ENCODE data around the gene SULT2B1. TPM values are rescaled to one million over a fixed set of nuclear protein-coding genes. Genes with fewer than 3 reads are reported as not detected.
"Not testable (repeated sequence)": the region's sequence is repeated elsewhere in the genome, so short reads cannot be mapped to it uniquely, and the experiment has no call there.

SULT2B1 gene
- total RNA-seq, 2 experiments from 2014 or later: not detected

DNA sequence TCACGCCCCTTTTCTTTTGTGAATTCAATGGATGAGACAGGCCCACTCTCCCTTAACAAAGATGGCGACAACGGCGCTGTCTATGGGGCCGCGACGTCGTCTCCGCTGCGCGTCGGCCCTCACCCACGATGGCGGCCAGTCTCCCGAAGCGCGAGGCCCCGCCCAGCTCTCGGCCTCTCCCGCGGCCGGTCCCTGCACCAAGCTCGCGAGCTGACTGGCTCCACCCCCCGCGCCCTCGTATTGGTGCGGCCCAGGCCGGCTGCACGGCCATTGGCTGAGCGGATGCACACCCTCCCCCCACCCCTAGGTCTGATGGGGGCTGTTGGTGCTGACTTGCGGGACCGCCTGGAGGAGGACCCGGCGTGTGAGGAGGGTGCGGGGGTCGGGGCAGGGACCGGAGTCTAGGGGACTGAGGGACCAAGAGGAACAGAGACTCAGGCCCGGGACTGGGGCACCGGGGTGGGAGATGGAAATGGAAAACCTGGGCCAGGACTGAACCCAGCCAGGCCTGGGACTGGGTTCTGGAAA, 72.2 kb downstream of the SULT2B1 start:
- no peaks in the 10 kb centered on the region for H3K9me3 Mint-ChIP-seq
- CTCF ChIA-PET: interaction anchor here (0.6 to 1.9 kb wide), 4 partner anchors 10 to 369 kb away, joined by 3 to 11 read pairs (median 6); partner anchors contain the start of genes DBP, GYS1 and RUVBL2
- H3K27me3 Mint-ChIP-seq: no peaks in the 10 kb centered on the region
- peak; percentile 98 for DNase-seq
- POLR2A ChIA-PET: interaction anchor here (1.1 to 1.9 kb wide), 4 partner anchors 9 to 21 kb away, joined by 4 to 15 read pairs (median 6); partner anchors contain the start of genes CA11 and FAM83E
- peaks cover 53% of the 10 kb centered on the region for H3K4me1 Mint-ChIP-seq
- peak overlapping the region; percentile 86 for H3K27ac Mint-ChIP-seq
- H3K36me3 Mint-ChIP-seq (ENCODE audit: low read depth): peaks cover 27% of the 10 kb centered on the region
- H3K4me3 Mint-ChIP-seq: peak overlapping the region; percentile 71

DNA sequence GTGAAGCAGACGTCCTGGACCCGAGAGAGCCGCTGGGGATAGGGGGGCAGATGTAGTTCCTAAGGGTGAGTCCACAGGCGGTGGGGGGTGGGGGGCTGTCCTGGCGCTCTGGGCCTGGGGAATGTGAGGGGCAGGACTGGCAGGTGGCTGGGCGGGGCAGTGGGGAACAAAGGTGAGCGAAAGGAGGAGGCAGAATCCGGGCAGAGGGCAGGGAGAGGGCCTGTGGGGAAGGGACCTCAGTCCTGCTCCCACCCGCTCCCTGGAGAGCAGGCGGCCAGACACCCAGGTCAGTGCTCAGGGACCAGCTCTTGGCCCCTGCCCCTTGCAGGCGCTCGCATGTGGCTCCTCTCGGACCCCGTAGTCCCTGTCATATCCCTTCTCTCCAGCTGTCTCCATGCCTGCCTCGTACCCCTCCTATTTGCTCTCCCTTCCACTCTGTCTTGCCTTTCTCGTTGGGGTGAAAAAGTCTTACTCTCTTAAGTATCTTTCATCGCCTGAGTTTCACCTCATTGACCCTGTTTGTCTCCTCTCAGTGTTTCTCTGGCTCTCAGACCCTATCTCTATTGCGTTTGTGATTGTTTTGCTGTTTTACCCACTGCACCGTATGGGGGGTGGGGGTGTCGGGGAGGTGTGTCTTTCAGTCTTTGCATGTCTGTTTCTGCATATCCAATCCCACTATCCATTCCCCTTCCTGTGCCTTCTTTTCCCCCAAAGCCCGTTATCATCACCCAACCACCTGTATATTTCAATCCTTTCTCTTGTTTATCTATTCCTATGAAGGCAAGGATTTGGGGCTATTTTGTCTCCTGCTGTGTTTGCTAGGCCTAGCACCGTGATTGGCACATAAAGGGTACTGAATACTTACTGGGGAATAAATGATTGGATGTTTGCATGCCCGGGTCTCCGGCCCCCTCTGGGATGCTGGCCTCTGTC, 73.1 kb downstream of the SULT2B1 start:
- ChIA-PET POLR2A (interaction anchor here (0.6 to 1.8 kb wide), 2 partner anchors 9 to 10 kb away, joined by 3 to 7 read pairs; partner anchors contain the start of gene FAM83E), CTCF (no interaction called here)

DNA sequence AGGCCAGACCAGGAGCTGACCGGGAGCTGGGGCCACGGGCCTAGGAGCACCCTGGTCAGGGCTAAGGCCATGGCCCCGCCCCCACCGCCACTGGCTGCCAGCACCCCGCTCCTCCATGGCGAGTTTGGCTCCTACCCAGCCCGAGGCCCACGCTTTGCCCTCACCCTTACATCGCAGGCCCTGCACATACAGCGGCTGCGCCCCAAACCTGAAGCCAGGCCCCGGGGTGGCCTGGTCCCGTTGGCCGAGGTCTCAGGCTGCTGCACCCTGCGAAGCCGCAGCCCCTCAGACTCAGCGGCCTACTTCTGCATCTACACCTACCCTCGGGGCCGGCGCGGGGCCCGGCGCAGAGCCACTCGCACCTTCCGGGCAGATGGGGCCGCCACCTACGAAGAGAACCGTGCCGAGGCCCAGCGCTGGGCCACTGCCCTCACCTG, 73.9 kb downstream of the SULT2B1 start:
- H3K9me3 Mint-ChIP-seq: no peaks in the 10 kb centered on the region
- H3K4me3 Mint-ChIP-seq: no peak overlapping the region
- H3K27ac Mint-ChIP-seq: no peak overlapping the region
- peaks cover 53% of the 10 kb centered on the region for H3K4me1 Mint-ChIP-seq
- no peak for DNase-seq
- ChIA-PET CTCF (no interaction called here), POLR2A (no interaction called here)
- H3K36me3 Mint-ChIP-seq (ENCODE audit: low read depth): peaks cover 26% of the 10 kb centered on the region
- no peaks in the 10 kb centered on the region for H3K27me3 Mint-ChIP-seq

More for the DNA sequence above, 73.1 kb downstream of the SULT2B1 start:
- H3K27ac Mint-ChIP-seq: peak overlapping the region; percentile 55
- no peaks in the 10 kb centered on the region for H3K9me3 Mint-ChIP-seq
- H3K36me3 Mint-ChIP-seq (ENCODE audit: low read depth): peaks cover 25% of the 10 kb centered on the region
- peaks cover 48% of the 10 kb centered on the region for H3K4me1 Mint-ChIP-seq
- no peak for DNase-seq
- H3K4me3 Mint-ChIP-seq: peak overlapping the region; percentile 71
- H3K27me3 Mint-ChIP-seq: no peaks in the 10 kb centered on the region

DNA sequence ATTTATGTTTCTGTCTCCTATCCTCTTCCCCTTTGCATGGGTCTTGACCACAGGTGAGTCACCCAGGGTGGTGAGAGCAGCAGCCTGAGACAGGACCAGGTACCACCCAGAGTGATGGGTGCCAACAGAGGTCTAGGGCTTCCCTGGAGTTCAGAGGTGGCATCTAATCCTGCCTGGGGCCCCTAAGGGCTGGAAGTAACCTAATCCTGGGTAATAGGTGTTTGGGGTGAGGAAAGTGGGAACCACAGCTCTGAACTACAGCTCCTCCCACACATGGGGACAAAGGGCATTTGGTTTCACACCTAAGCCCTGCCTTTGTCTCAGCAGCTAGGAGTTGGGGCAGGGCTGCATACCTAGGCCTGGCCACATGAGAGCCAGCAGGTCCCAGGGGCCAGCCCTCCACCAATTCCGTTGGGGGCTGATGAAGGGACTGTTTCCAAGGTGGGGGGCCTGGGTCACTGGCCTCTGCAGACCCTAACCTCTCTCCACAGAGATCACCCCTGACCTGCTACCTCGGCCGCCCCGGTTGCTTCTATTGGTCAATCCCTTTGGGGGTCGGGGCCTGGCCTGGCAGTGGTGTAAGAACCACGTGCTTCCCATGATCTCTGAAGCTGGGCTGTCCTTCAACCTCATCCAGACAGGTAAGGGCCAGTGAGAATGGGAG, 75.4 kb downstream of the SULT2B1 start:
- peak; percentile 50 for DNase-seq
- CTCF ChIA-PET: no interaction called here
- POLR2A ChIA-PET: interaction anchor here (0.6 to 2.0 kb wide), 5 partner anchors 8 to 12 kb away, joined by 3 to 6 read pairs (median 5); partner anchors contain the start of genes DBP, RPL18 and SPHK2
- H3K9me3 Mint-ChIP-seq: no peaks in the 10 kb centered on the region
- H3K27ac Mint-ChIP-seq: peak overlapping the region; percentile 52
- peaks cover 18% of the 10 kb centered on the region for H3K36me3 Mint-ChIP-seq (ENCODE audit: low read depth)
- no peak overlapping the region for H3K4me3 Mint-ChIP-seq
- no peaks in the 10 kb centered on the region for H3K27me3 Mint-ChIP-seq
- H3K4me1 Mint-ChIP-seq: peaks cover 48% of the 10 kb centered on the region

DNA sequence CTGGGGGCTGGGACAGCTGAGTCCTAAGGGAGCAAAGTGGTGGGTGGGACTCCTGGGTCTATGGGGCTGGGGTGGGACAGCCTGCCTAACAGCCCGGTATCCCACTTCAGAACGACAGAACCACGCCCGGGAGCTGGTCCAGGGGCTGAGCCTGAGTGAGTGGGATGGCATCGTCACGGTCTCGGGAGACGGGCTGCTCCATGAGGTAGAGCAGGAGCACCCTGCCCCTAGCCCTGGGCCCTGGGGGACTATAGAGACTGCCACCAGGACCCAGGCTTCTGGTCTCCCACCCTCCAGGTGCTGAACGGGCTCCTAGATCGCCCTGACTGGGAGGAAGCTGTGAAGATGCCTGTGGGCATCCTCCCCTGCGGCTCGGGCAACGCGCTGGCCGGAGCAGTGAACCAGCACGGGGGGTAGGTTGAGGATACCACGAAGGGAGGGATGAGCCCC, 75.9 kb downstream of the SULT2B1 start:
- Mint-ChIP-seq H3K4me3 (no peak overlapping the region), H3K36me3 (ENCODE audit: low read depth) (peaks cover 16% of the 10 kb centered on the region), H3K9me3 (no peaks in the 10 kb centered on the region), H3K4me1 (peaks cover 49% of the 10 kb centered on the region), H3K27me3 (no peaks in the 10 kb centered on the region), H3K27ac (no peak overlapping the region)
- no peak for DNase-seq
- POLR2A ChIA-PET: interaction anchor here (1.1 to 2.0 kb wide), 4 partner anchors 9 to 12 kb away, joined by 3 to 6 read pairs (median 6); partner anchors contain the start of genes DBP, RPL18 and SPHK2
- CTCF ChIA-PET: no interaction called here

DNA sequence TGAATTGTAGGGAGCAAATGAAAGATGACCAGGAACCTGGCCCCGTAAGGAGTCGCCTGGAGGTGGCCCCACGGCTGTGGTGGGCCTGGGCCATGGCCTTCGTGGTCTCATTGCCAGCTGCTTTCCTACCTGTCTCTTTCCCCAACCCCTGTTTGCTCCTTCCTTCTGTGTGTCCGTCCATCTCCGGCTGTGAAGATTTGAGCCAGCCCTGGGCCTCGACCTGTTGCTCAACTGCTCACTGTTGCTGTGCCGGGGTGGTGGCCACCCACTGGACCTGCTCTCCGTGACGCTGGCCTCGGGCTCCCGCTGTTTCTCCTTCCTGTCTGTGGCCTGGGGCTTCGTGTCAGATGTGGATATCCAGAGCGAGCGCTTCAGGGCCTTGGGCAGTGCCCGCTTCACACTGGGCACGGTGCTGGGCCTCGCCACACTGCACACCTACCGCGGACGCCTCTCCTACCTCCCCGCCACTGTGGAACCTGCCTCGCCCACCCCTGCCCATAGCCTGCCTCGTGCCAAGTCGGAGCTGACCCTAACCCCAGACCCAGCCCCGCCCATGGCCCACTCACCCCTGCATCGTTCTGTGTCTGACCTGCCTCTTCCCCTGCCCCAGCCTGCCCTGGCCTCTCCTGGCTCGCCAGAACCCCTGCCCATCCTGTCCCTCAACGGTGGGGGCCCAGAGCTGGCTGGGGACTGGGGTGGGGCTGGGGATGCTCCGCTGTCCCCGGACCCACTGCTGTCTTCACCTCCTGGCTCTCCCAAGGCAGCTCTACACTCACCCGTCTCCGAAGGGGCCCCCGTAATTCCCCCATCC, 76.7 kb downstream of the SULT2B1 start:
- Mint-ChIP-seq H3K9me3 (no peaks in the 10 kb centered on the region), H3K27me3 (no peaks in the 10 kb centered on the region), H3K4me3 (no peak overlapping the region), H3K4me1 (peaks cover 47% of the 10 kb centered on the region), H3K36me3 (ENCODE audit: low read depth) (peaks cover 10% of the 10 kb centered on the region), H3K27ac (no peak overlapping the region)
- no peak for DNase-seq
- ChIA-PET POLR2A (interaction anchor here (1.1 to 2.0 kb wide), 4 partner anchors 8 to 13 kb away, joined by 3 to 6 read pairs (median 6); partner anchors contain the start of genes DBP, RPL18 and SPHK2), CTCF (no interaction called here)

DNA sequence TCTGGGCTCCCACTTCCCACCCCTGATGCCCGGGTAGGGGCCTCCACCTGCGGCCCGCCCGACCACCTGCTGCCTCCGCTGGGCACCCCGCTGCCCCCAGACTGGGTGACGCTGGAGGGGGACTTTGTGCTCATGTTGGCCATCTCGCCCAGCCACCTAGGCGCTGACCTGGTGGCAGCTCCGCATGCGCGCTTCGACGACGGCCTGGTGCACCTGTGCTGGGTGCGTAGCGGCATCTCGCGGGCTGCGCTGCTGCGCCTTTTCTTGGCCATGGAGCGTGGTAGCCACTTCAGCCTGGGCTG, 77.3 kb downstream of the SULT2B1 start:
- CTCF ChIA-PET: no interaction called here
- Mint-ChIP-seq H3K4me1 (peaks cover 47% of the 10 kb centered on the region), H3K27ac (no peak overlapping the region), H3K4me3 (no peak overlapping the region), H3K36me3 (ENCODE audit: low read depth) (peaks cover 7% of the 10 kb centered on the region), H3K9me3 (no peaks in the 10 kb centered on the region), H3K27me3 (no peaks in the 10 kb centered on the region)
- no peak for DNase-seq
- POLR2A ChIA-PET: no interaction called here

DNA sequence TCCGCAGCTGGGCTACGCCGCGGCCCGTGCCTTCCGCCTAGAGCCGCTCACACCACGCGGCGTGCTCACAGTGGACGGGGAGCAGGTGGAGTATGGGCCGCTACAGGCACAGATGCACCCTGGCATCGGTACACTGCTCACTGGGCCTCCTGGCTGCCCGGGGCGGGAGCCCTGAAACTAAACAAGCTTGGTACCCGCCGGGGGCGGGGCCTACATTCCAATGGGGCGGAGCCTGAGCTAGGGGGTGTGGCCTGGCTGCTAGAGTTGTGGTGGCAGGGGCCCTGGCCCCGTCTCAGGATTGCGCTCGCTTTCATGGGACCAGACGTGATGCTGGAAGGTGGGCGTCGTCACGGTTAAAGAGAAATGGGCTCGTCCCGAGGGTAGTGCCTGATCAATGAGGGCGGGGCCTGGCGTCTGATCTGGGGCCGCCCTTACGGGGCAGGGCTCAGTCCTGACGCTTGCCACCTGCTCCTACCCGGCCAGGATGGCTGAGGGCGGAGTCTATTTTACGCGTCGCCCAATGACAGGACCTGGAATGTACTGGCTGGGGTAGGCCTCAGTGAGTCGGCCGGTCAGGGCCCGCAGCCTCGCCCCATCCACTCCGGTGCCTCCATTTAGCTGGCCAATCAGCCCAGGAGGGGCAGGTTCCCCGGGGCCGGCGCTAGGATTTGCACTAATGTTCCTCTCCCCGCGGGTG, 77.8 kb downstream of the SULT2B1 start:
- no peaks in the 10 kb centered on the region for H3K9me3 Mint-ChIP-seq
- no peak overlapping the region for H3K4me3 Mint-ChIP-seq
- no peaks in the 10 kb centered on the region for H3K27me3 Mint-ChIP-seq
- no peak overlapping the region for H3K27ac Mint-ChIP-seq
- ChIA-PET CTCF (no interaction called here), POLR2A (interaction anchor here (0.7 kb wide), 2 partner anchors 9 to 16 kb away, joined by 3 read pairs; no protein-coding TSS in a partner anchor)
- peaks cover 7% of the 10 kb centered on the region for H3K36me3 Mint-ChIP-seq (ENCODE audit: low read depth)
- H3K4me1 Mint-ChIP-seq: peaks cover 48% of the 10 kb centered on the region
- DNase-seq: no peak

DNA sequence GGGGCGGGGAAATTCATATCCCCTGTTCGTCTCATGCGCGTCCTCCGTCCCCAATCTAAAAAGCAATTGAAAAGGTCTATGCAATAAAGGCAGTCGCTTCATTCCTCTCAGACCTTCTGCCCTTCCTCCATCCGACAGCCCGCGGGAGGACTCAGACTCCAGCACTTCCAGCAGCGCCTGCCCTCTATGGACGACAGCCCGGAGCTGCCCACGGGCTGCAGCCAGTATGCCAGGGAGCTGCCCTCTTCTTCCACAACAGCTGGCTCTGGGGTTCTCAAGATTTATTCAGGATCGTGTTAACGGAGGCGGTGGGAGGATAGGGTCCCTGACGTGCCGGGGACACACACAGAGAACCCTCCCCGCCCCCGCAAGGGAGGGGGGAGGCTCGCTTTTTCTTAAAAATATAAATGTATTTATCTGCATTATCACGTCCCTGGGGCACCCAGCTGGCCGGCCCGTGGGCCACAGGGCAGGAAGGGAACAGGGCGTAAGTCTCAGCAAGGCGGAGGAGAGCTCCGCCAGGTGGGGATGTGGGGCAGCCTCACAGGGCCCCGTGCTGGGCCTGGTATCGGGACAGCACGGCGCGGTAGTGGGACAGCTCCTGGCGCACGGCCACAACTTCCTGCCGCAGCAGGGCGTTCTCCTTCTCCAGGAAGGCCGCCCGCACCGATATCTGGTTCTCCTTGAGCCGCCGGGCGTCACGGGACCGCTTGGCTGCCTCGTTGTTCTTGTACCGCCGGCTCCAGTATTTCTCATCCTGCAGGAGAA, 78.5 kb downstream of the SULT2B1 start:
- H3K27me3 Mint-ChIP-seq: no peaks in the 10 kb centered on the region
- ChIA-PET CTCF (no interaction called here), POLR2A (interaction anchor here (0.7 to 4.7 kb wide), 3 partner anchors 10 to 15 kb away, joined by 3 to 47 read pairs (median 3); partner anchors contain the start of genes RPL18 and SPHK2)
- no peaks in the 10 kb centered on the region for H3K9me3 Mint-ChIP-seq
- no peak for DNase-seq
- H3K36me3 Mint-ChIP-seq (ENCODE audit: low read depth): peaks cover 7% of the 10 kb centered on the region
- no peak overlapping the region for H3K4me3 Mint-ChIP-seq
- H3K4me1 Mint-ChIP-seq: peaks cover 47% of the 10 kb centered on the region
- no peak overlapping the region for H3K27ac Mint-ChIP-seq

DNA sequence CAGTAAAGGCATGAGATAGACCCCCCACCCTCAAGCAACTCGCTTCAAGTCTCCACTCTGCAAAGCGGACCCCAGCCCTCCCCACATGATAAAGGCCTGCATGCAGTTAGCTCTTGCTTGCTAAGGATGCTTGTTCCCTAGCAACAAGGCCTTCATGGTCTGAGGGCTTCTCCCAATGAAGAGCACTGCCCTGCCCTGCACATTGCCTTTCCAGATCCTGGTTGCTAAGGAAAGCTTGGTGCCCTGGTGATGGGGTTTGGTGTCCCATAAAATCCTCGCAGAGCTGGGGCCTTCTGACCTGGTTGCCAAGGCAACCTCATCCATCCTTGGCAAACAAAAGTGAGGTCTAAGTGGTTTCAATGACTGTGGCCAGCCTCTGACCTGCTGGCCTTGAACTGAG, 79.3 kb downstream of the SULT2B1 start:
- DNase-seq: no peak
- Mint-ChIP-seq H3K27me3 (no peaks in the 10 kb centered on the region), H3K4me1 (peaks cover 50% of the 10 kb centered on the region), H3K4me3 (no peak overlapping the region), H3K36me3 (ENCODE audit: low read depth) (peaks cover 7% of the 10 kb centered on the region), H3K9me3 (no peaks in the 10 kb centered on the region), H3K27ac (peak overlapping the region; percentile 29)
- ChIA-PET POLR2A (interaction anchor here (4.7 kb wide), 1 partner anchor 13 kb away, joined by 47 read pairs; the partner anchor contains the start of genes RPL18 and SPHK2), CTCF (no interaction called here)

DNA sequence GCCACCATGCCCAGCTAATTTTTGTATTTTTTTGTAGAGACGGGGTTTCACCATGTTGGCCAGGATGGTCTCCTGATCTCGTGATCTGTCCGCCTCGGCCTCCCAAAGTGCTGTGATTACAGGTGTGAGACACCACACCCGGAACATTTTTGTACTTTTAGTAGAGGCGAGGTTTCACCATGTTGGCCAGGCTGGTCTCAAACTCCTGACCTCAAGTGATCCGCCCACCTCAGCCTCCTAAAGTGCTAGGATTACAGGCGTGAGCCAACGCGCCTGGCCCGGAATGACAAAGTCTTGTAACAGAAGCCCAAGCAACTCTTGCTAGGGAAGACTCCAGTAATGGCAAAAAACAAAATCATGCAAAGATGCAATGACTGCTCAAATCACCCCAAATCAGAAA, 80.3 kb downstream of the SULT2B1 start:
- H3K9me3 Mint-ChIP-seq, H3K27ac Mint-ChIP-seq: not testable (repeated sequence)
- POLR2A ChIA-PET: interaction anchor here (1.1 to 4.7 kb wide), 3 partner anchors 8 to 14 kb away, joined by 5 to 47 read pairs (median 15); partner anchors contain the start of genes RPL18 and SPHK2

More for the DNA sequence above, 80.3 kb downstream of the SULT2B1 start:
- H3K36me3 Mint-ChIP-seq (ENCODE audit: low read depth); H3K4me3 Mint-ChIP-seq; H3K27me3 Mint-ChIP-seq; DNase-seq: not testable (repeated sequence)
- CTCF ChIA-PET: interaction anchor here (0.6 kb wide), 1 partner anchor 146 kb away, joined by 3 read pairs; no protein-coding TSS in a partner anchor
- H3K4me1 Mint-ChIP-seq: peaks cover 42% of the 10 kb centered on the region
